KMS-11 (cell line): Measurements from ENCODE around the gene COL7A1.

Source experiments
- H2AFZ ChIP-seq: fragments of 200-600 bp; sonication (generic); 2 replicates; pipeline ENCODE4 v1.6.1; 2016; ENCODE audit warnings: antibody characterized with exemption, mixed run types, low read depth
- H3K27ac ChIP-seq: fragments of 200-600 bp; sonication (generic); 2 replicates; pipeline ENCODE4 v1.6.1; 2016; ENCODE audit warnings: mild to moderate bottlenecking, mixed run types
- H3K27me3 ChIP-seq: fragments of 200-600 bp; sonication (generic); 2 replicates; pipeline ENCODE4 v1.6.1; 2017; ENCODE audit warnings: mild to moderate bottlenecking, low read depth, mixed run types, moderate library complexity; ENCODE audit not compliant: insufficient read depth
- H3K36me3 ChIP-seq: fragments of 200-600 bp; sonication (generic); 2 replicates; pipeline ENCODE4 v1.6.1; 2017; ENCODE audit warnings: mild to moderate bottlenecking, mixed run types; ENCODE audit not compliant: insufficient read depth
- H3K4me1 ChIP-seq: fragments of 200-600 bp; sonication (generic); 2 replicates; pipeline ENCODE4 v1.6.1; 2016; ENCODE audit warnings: mild to moderate bottlenecking, low read depth, mixed run types; ENCODE audit not compliant: poor library complexity, severe bottlenecking
- H3K4me2 ChIP-seq: fragments of 200-600 bp; sonication (generic); 2 replicates; pipeline ENCODE4 v1.7.0; 2016; ENCODE audit warnings: mild to moderate bottlenecking, mixed run types
- H3K4me3 ChIP-seq: fragments of 200-600 bp; sonication (generic); IDR thresholded peaks from 2 replicates; pipeline ENCODE4 v1.6.1; 2017; ENCODE audit warnings: low read depth, low read length, mixed read lengths; ENCODE audit not compliant: insufficient read depth
- H3K79me2 ChIP-seq: fragments of 200-600 bp; sonication (generic); 2 replicates; pipeline ENCODE4 v1.6.1; 2016; ENCODE audit warnings: low read depth, mixed run types; ENCODE audit not compliant: insufficient read depth
- H3K9ac ChIP-seq: fragments of 200-600 bp; sonication (generic); 2 replicates; pipeline ENCODE4 v1.6.1; 2016; ENCODE audit warnings: mild to moderate bottlenecking, mixed run types
- H4K20me1 ChIP-seq: fragments of 200-600 bp; sonication (generic); 2 replicates; pipeline ENCODE4 v1.6.1; 2016; ENCODE audit warnings: mild to moderate bottlenecking, mixed run types; ENCODE audit not compliant: insufficient read depth
- CTCF ChIP-seq: fragments of 200-600 bp; sonication (generic); conservative IDR thresholded peaks from 2 replicates; pipeline ENCODE4 v1.6.1; 2017; ENCODE audit warnings: low read depth, mild to moderate bottlenecking, antibody characterized with exemption, low read length, moderate library complexity, mixed read lengths

COL7A1 gene

GRCh38 chr3:48556796-48557626 is 38.1 kb downstream of the COL7A1 start, which contains the start of gene PFKFB4:
Gene PFKFB4 (minus strand): TSS chr3:48556803. CDS start chr3:48556777, 26 bp downstream.
- Histone ChIP-seq H3K79me2 (no peaks in the 10 kb centered on the region), H3K4me1 (peaks cover 3% of the 10 kb centered on the region), H4K20me1 (no peaks in the 10 kb centered on the region), H3K27me3 (no peaks in the 10 kb centered on the region), H3K4me2 (peak within 1 kb of the TSS; percentile 76), H2AFZ (peak within 1 kb of the TSS; percentile 82), H3K27ac (peak within 1 kb of the TSS; percentile 32; the same call in 1 of the 2 replicates), H3K36me3 (no peaks in the 10 kb centered on the region), H3K9ac (peak within 1 kb of the TSS; percentile 10; the same call in 1 of the 2 replicates), H3K4me3 (peak within 1 kb of the TSS; percentile 77)
- no peak for TF ChIP-seq CTCF

- Histone ChIP-seq H3K4me2 (0 out of 2 replicates have a peak overlapping the region, but pooled peaks have one; percentile 21), H3K27me3 (no peaks in the 10 kb centered on the region), H3K79me2 (no peaks in the 10 kb centered on the region), H3K27ac (no peak overlapping the region), H3K36me3 (no peaks in the 10 kb centered on the region), H3K4me1 (peaks cover 3% of the 10 kb centered on the region), H3K9ac (no peak overlapping the region), H2AFZ (peak overlapping the region; percentile 34; the same call in 1 of the 2 replicates), H4K20me1 (no peaks in the 10 kb centered on the region), H3K4me3 (no peak overlapping the region)
- no peak for TF ChIP-seq CTCF
These were observed 39.0 kb downstream of the COL7A1 start for GRCh38 chr3:48555949-48556795.

- Histone ChIP-seq H3K36me3 (no peaks in the 10 kb centered on the region), H3K27ac (no peak overlapping the region), H3K4me3 (no peak overlapping the region), H3K79me2 (no peaks in the 10 kb centered on the region), H3K27me3 (no peaks in the 10 kb centered on the region), H2AFZ (no peak overlapping the region), H4K20me1 (no peaks in the 10 kb centered on the region), H3K9ac (no peak overlapping the region), H3K4me1 (peaks cover 3% of the 10 kb centered on the region), H3K4me2 (no peak overlapping the region)
- no peak for TF ChIP-seq CTCF
These were observed 39.7 kb downstream of the COL7A1 start for GRCh38 chr3:48555231-48555948.
